Panc1 (cell line): Measurements from ENCODE around the gene MCM3AP. TPM values are rescaled to one million over a fixed set of nuclear protein-coding genes. Genes with fewer than 3 reads are reported as not detected.

ENCODE experiments used
- ATAC-seq: fragments of 200-7000 bp; cut with Tn5 transposase; 2 replicates; pipeline ENCODE4 v1.9.1; 2020; ENCODE audit warnings: mild to moderate bottlenecking, moderate library complexity
- BruUV-seq: library from RNA; stranded (reverse); fragments of 400-500 nt; replicated peaks from 2 replicates; lab custom pipeline; 2021; lab: Mats Ljungman, UMichigan
- CTCF ChIA-PET: fragments of 300-600 bp; sonication (Branson Sonifier 250); formaldehyde crosslinking; loops from one replicate; lab custom pipeline; 2022; ENCODE audit warnings: antibody characterized with exemption; lab: Charles Lee
- POLR2A ChIA-PET: fragments of 300-600 bp; sonication (Branson Sonifier 250); formaldehyde crosslinking; loops from one replicate; lab custom pipeline; 2022; ENCODE audit warnings: antibody characterized with exemption; lab: Charles Lee
- DNase-seq: peaks from one replicate; pipeline ENCODE4 v3.0.0-alpha.2; 2010; ENCODE audit warnings: low read depth, low spot score
- H3K27ac ChIP-seq: 2 replicates; pipeline ENCODE4 v1.5.1; 2011; ENCODE audit warnings: mild to moderate bottlenecking, low read length, inconsistent platforms
- H3K27me3 ChIP-seq: fragments of 200-500 bp; sonication (Bioruptor generic); 2 replicates; pipeline ENCODE4 v1.6.0; 2014; ENCODE audit warnings: low read length, inconsistent platforms; ENCODE audit not compliant: control insufficient read depth, insufficient read depth
- H3K36me3 ChIP-seq: fragments of 200-500 bp; sonication (Bioruptor generic); 2 replicates; pipeline ENCODE4 v1.5.1; 2014; ENCODE audit warnings: inconsistent platforms, mild to moderate bottlenecking, low read length, moderate library complexity; ENCODE audit not compliant: control insufficient read depth, insufficient read depth
- H3K4me1 ChIP-seq: 2 replicates; pipeline ENCODE4 v1.5.1; 2011; ENCODE audit warnings: inconsistent platforms, mild to moderate bottlenecking, low read length, moderate library complexity; ENCODE audit not compliant: control insufficient read depth, insufficient read depth
- H3K4me3 ChIP-seq, 2 experiments: 2 replicates each; pipeline ENCODE4 v1.5.1; 2011 to 2012; ENCODE audit warnings: low read depth in 2 of 2, low read length in 2 of 2, mild to moderate bottlenecking in 2 of 2, inconsistent platforms in 1 of 2, moderate library complexity in 1 of 2
- H3K9me3 ChIP-seq: fragments of 200-500 bp; sonication (Bioruptor generic); 2 replicates; pipeline ENCODE4 v1.5.1; 2014; ENCODE audit warnings: low read depth, mild to moderate bottlenecking, inconsistent platforms, low read length, moderate library complexity; ENCODE audit not compliant: control insufficient read depth, insufficient read depth
- CTCF ChIP-seq: fragments of 450-650 bp; IDR thresholded peaks from 2 replicates; pipeline ENCODE4 v1.5.1; 2017; ENCODE audit warnings: mild to moderate bottlenecking
- POLR2AphosphoS5 ChIP-seq: IDR thresholded peaks from 2 replicates; pipeline ENCODE4 v1.6.1; 2012; ENCODE audit warnings: mild to moderate bottlenecking, low read depth, low read length, moderate library complexity
- REST ChIP-seq, 2 experiments: IDR thresholded peaks; 2 replicates each; pipeline ENCODE4 v1.6.1; 2011 to 2012; ENCODE audit warnings: low read depth in 2 of 2, control low read depth in 1 of 2, low read length in 1 of 2, mild to moderate bottlenecking in 1 of 2, moderate library complexity in 1 of 2; ENCODE audit not compliant: insufficient read depth in 1 of 2
- SIN3A ChIP-seq: IDR thresholded peaks from 2 replicates; pipeline ENCODE4 v1.6.1; 2012; ENCODE audit warnings: low read depth, mild to moderate bottlenecking, low read length, moderate library complexity, borderline replicate concordance; ENCODE audit not compliant: insufficient read depth
- TCF7L2 ChIP-seq: IDR thresholded peaks from 2 replicates; pipeline ENCODE4 v1.6.1; 2011; ENCODE audit warnings: mild to moderate bottlenecking, low read depth, low read length, inconsistent platforms
- in situ Hi-C: cut with HindIII; loops from 2 replicates; pipeline ENCODE4 v1.10.0; 2016; ENCODE audit warnings: low sequenced_read_pairs, low pct_unique_long_range_greater_than_20kb
- intact Hi-C: fragments of 100-400 bp; cut with micrococcal nuclease; formaldehyde crosslinking; loops from one replicate; pipeline ENCODE4 v1.10.0; 2022; ENCODE audit not compliant: unreplicated experiment
- total RNA-seq: library from RNA; stranded (reverse); gene quantifications from one replicate; pipeline ENCODE4 v1.2.1, GENCODE V29; 2021; ENCODE audit not compliant: unreplicated experiment

The MCM3AP gene
- total RNA-seq, 1 experiment from 2014 or later: 95.0 TPM

- Histone ChIP-seq H3K36me3 (peaks cover 3% of the 10 kb centered on the region; the same call in 1 of the 2 replicates), H3K9me3 (no peaks in the 10 kb centered on the region), H3K27me3 (no peaks in the 10 kb centered on the region), H3K4me1 (peaks cover 11% of the 10 kb centered on the region), H3K27ac (peak within 1 kb of the TSS; percentile 77), H3K4me3 (peak within 1 kb of the TSS; percentile 59 to 63)
- TF ChIP-seq TCF7L2 (no peak), SIN3A (peak; percentile 96)
- BruUV-seq: no TSS peak
- ChIA-PET CTCF (no interaction called here), POLR2A (no interaction called here)
- DNase-seq (peak; percentile 72), ATAC-seq (peak; percentile 97)
- in situ Hi-C loops: no loop called here
- intact Hi-C loops: no loop called here
Measured at GRCh38 chr21:46228345-46229051, 56.9 kb downstream of the MCM3AP start, which contains the start of gene LSS. Gene LSS (minus strand): TSS chr21:46228774. CDS start chr21:46228745, 29 bp downstream.

- BruUV-seq: no TSS peak
- in situ Hi-C loops (no loop called here), intact Hi-C loops (no loop called here)
- Histone ChIP-seq H3K4me1 (peaks cover 11% of the 10 kb centered on the region), H3K27ac (peak overlapping the region; percentile 77), H3K9me3 (no peaks in the 10 kb centered on the region), H3K4me3 (peak overlapping the region; percentile 59 to 63), H3K36me3 (peaks cover 3% of the 10 kb centered on the region; the same call in 1 of the 2 replicates), H3K27me3 (no peaks in the 10 kb centered on the region)
- ATAC-seq (no peak), DNase-seq (no peak)
- ChIA-PET POLR2A (interaction anchor here (0.6 kb wide), 2 partner anchors 214 to 401 kb away, joined by 3 to 6 read pairs; no protein-coding TSS in a partner anchor), CTCF (no interaction called here)
- TF ChIP-seq POLR2AphosphoS5: no peak
- no peak for TF ChIP-seq CTCF
- TF ChIP-seq TCF7L2: no peak
- no peak; the same call in 1 of the 2 replicates for TF ChIP-seq SIN3A
- no peak for TF ChIP-seq REST (IDR thresholded peaks at IDR 0.05; ENCODE audit: insufficient read depth in 1 of 2, low read depth in 2 of 2, low read length in 1 of 2)
Measured at GRCh38 chr21:46227811-46228344, 57.5 kb downstream of the MCM3AP start.
